Measurements from ENCODE around the gene ACVR2A.

Gene ACVR2A

GRCh38 chr2:147845411-147845971 lies 662 bp downstream of the ACVR2A start:
- H3K9me3 Mint-ChIP-seq: no peaks in the 10 kb centered on the region
- H3K4me3 Mint-ChIP-seq: peak overlapping the region; percentile 89
- H3K27ac Mint-ChIP-seq: peak overlapping the region; percentile 47
- peaks cover 21% of the 10 kb centered on the region for H3K4me1 Mint-ChIP-seq (ENCODE audit: low read depth)
- H3K27me3 Mint-ChIP-seq (ENCODE audit: low read depth): peaks cover 74% of the 10 kb centered on the region
- no peaks in the 10 kb centered on the region for H3K36me3 Mint-ChIP-seq (ENCODE audit: low read depth)

GRCh38 chr2:147846412-147847081 lies 1.7 kb downstream of the ACVR2A start:
- Mint-ChIP-seq H3K4me1 (ENCODE audit: low read depth) (peaks cover 21% of the 10 kb centered on the region), H3K4me3 (peak overlapping the region; percentile 74), H3K27ac (no peak overlapping the region), H3K27me3 (ENCODE audit: low read depth) (peaks cover 66% of the 10 kb centered on the region), H3K36me3 (ENCODE audit: low read depth) (no peaks in the 10 kb centered on the region), H3K9me3 (no peaks in the 10 kb centered on the region)

- Mint-ChIP-seq H3K27ac (no peak overlapping the region), H3K27me3 (ENCODE audit: low read depth) (peaks cover 56% of the 10 kb centered on the region), H3K4me3 (no peak overlapping the region), H3K9me3 (no peaks in the 10 kb centered on the region), H3K36me3 (ENCODE audit: low read depth) (no peaks in the 10 kb centered on the region), H3K4me1 (ENCODE audit: low read depth) (peaks cover 21% of the 10 kb centered on the region)
Observed at GRCh38 chr2:147847746-147848391, 3.0 kb downstream of the ACVR2A start.

- Mint-ChIP-seq H3K4me1 (ENCODE audit: low read depth) (peaks cover 11% of the 10 kb centered on the region), H3K36me3 (ENCODE audit: low read depth) (no peaks in the 10 kb centered on the region), H3K4me3 (no peak overlapping the region), H3K27me3 (ENCODE audit: low read depth) (peaks cover 35% of the 10 kb centered on the region), H3K27ac (no peak overlapping the region), H3K9me3 (no peaks in the 10 kb centered on the region)
Observed at GRCh38 chr2:147850838-147851237, 6.0 kb downstream of the ACVR2A start.

GRCh38 chr2:147851244-147851930 lies 6.6 kb downstream of the ACVR2A start:
- H3K9me3 Mint-ChIP-seq: no peaks in the 10 kb centered on the region
- no peaks in the 10 kb centered on the region for H3K36me3 Mint-ChIP-seq (ENCODE audit: low read depth)
- peaks cover 29% of the 10 kb centered on the region for H3K27me3 Mint-ChIP-seq (ENCODE audit: low read depth)
- peaks cover 8% of the 10 kb centered on the region for H3K4me1 Mint-ChIP-seq (ENCODE audit: low read depth)
- H3K27ac Mint-ChIP-seq: no peak overlapping the region
- H3K4me3 Mint-ChIP-seq: no peak overlapping the region

- H3K27ac Mint-ChIP-seq: no peak overlapping the region
- H3K4me3 Mint-ChIP-seq: no peak overlapping the region
- H3K4me1 Mint-ChIP-seq (ENCODE audit: low read depth): no peaks in the 10 kb centered on the region
- H3K36me3 Mint-ChIP-seq (ENCODE audit: low read depth): no peaks in the 10 kb centered on the region
- peaks cover 11% of the 10 kb centered on the region for H3K27me3 Mint-ChIP-seq (ENCODE audit: low read depth)
- H3K9me3 Mint-ChIP-seq: no peaks in the 10 kb centered on the region
Observed at GRCh38 chr2:147854557-147855134, 9.8 kb downstream of the ACVR2A start.

- Mint-ChIP-seq H3K9me3 (no peaks in the 10 kb centered on the region), H3K27ac (no peak overlapping the region), H3K27me3 (ENCODE audit: low read depth) (peaks cover 5% of the 10 kb centered on the region), H3K4me1 (ENCODE audit: low read depth) (no peaks in the 10 kb centered on the region), H3K36me3 (ENCODE audit: low read depth) (no peaks in the 10 kb centered on the region), H3K4me3 (no peak overlapping the region)
Observed at GRCh38 chr2:147855316-147855715, 10.5 kb downstream of the ACVR2A start.

- no peaks in the 10 kb centered on the region for H3K36me3 Mint-ChIP-seq (ENCODE audit: low read depth)
- H3K4me1 Mint-ChIP-seq (ENCODE audit: low read depth): no peaks in the 10 kb centered on the region
- no peak overlapping the region for H3K4me3 Mint-ChIP-seq
- no peaks in the 10 kb centered on the region for H3K9me3 Mint-ChIP-seq
- H3K27me3 Mint-ChIP-seq (ENCODE audit: low read depth): peaks cover 3% of the 10 kb centered on the region
- no peak overlapping the region for H3K27ac Mint-ChIP-seq
Observed at GRCh38 chr2:147855977-147856376, 11.1 kb downstream of the ACVR2A start.

GRCh38 chr2:147860009-147860408 lies 15.2 kb downstream of the ACVR2A start:
- no peaks in the 10 kb centered on the region for H3K27me3 Mint-ChIP-seq (ENCODE audit: low read depth)
- no peaks in the 10 kb centered on the region for H3K36me3 Mint-ChIP-seq (ENCODE audit: low read depth)
- no peaks in the 10 kb centered on the region for H3K9me3 Mint-ChIP-seq
- H3K4me3 Mint-ChIP-seq: no peak overlapping the region
- peaks cover 1% of the 10 kb centered on the region for H3K4me1 Mint-ChIP-seq (ENCODE audit: low read depth)
- H3K27ac Mint-ChIP-seq: no peak overlapping the region

- H3K27me3 Mint-ChIP-seq (ENCODE audit: low read depth): no peaks in the 10 kb centered on the region
- no peaks in the 10 kb centered on the region for H3K36me3 Mint-ChIP-seq (ENCODE audit: low read depth)
- no peak overlapping the region for H3K4me3 Mint-ChIP-seq
- H3K4me1 Mint-ChIP-seq (ENCODE audit: low read depth): peaks cover 1% of the 10 kb centered on the region
- no peaks in the 10 kb centered on the region for H3K9me3 Mint-ChIP-seq
- no peak overlapping the region for H3K27ac Mint-ChIP-seq
Observed at GRCh38 chr2:147862859-147863516, 18.2 kb downstream of the ACVR2A start.

GRCh38 chr2:147863835-147864234 lies 19.0 kb downstream of the ACVR2A start:
- Mint-ChIP-seq H3K36me3 (ENCODE audit: low read depth) (no peaks in the 10 kb centered on the region), H3K27ac (no peak overlapping the region), H3K27me3 (ENCODE audit: low read depth) (no peaks in the 10 kb centered on the region), H3K9me3 (no peaks in the 10 kb centered on the region), H3K4me3 (no peak overlapping the region), H3K4me1 (ENCODE audit: low read depth) (peaks cover 1% of the 10 kb centered on the region)

- Mint-ChIP-seq H3K4me3 (no peak overlapping the region), H3K27me3 (ENCODE audit: low read depth) (no peaks in the 10 kb centered on the region), H3K27ac (no peak overlapping the region), H3K36me3 (ENCODE audit: low read depth) (no peaks in the 10 kb centered on the region), H3K4me1 (ENCODE audit: low read depth) (peaks cover 1% of the 10 kb centered on the region), H3K9me3 (no peaks in the 10 kb centered on the region)
Observed at GRCh38 chr2:147865560-147865959, 20.7 kb downstream of the ACVR2A start.

GRCh38 chr2:147867050-147867449 lies 22.2 kb downstream of the ACVR2A start:
- Mint-ChIP-seq H3K4me3 (no peak overlapping the region), H3K27ac (no peak overlapping the region), H3K27me3 (ENCODE audit: low read depth) (no peaks in the 10 kb centered on the region), H3K4me1 (ENCODE audit: low read depth) (no peaks in the 10 kb centered on the region), H3K36me3 (ENCODE audit: low read depth) (no peaks in the 10 kb centered on the region), H3K9me3 (no peaks in the 10 kb centered on the region)

- no peak overlapping the region for H3K4me3 Mint-ChIP-seq
- peaks cover 3% of the 10 kb centered on the region for H3K9me3 Mint-ChIP-seq
- no peaks in the 10 kb centered on the region for H3K36me3 Mint-ChIP-seq (ENCODE audit: low read depth)
- no peaks in the 10 kb centered on the region for H3K4me1 Mint-ChIP-seq (ENCODE audit: low read depth)
- no peak overlapping the region for H3K27ac Mint-ChIP-seq
- H3K27me3 Mint-ChIP-seq (ENCODE audit: low read depth): no peaks in the 10 kb centered on the region
Observed at GRCh38 chr2:147869934-147870333, 25.1 kb downstream of the ACVR2A start.
